Measurements from ENCODE around the gene TTPAL.

- TF ChIP-seq USF1 (CRISPR knock-in tag; IDR thresholded peaks at IDR 0.05) (no peak), TEAD1 (CRISPR knock-in tag; IDR thresholded peaks at IDR 0.05) (no peak), TEAD4 (CRISPR knock-in tag; IDR thresholded peaks at IDR 0.05) (no peak), IRF1 (CRISPR knock-in tag; IDR thresholded peaks at IDR 0.05) (no peak), ZNF263 (CRISPR knock-in tag; IDR thresholded peaks at IDR 0.05; ENCODE audit: low read depth) (no peak), ATF3 (CRISPR knock-in tag; conservative IDR thresholded peaks at IDR 0.05) (no peak), ZMAT4 (CRISPR knock-in tag; IDR thresholded peaks at IDR 0.05) (no peak), ZNF121 (CRISPR knock-in tag; IDR thresholded peaks at IDR 0.05) (no peak)
- TF ChIP-seq, protein P1, sequence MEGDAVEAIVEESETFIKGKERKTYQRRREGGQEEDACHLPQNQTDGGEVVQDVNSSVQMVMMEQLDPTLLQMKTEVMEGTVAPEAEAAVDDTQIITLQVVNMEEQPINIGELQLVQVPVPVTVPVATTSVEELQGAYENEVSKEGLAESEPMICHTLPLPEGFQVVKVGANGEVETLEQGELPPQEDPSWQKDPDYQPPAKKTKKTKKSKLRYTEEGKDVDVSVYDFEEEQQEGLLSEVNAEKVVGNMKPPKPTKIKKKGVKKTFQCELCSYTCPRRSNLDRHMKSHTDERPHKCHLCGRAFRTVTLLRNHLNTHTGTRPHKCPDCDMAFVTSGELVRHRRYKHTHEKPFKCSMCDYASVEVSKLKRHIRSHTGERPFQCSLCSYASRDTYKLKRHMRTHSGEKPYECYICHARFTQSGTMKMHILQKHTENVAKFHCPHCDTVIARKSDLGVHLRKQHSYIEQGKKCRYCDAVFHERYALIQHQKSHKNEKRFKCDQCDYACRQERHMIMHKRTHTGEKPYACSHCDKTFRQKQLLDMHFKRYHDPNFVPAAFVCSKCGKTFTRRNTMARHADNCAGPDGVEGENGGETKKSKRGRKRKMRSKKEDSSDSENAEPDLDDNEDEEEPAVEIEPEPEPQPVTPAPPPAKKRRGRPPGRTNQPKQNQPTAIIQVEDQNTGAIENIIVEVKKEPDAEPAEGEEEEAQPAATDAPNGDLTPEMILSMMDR (IDR thresholded peaks at IDR 0.05) = no peak
- TF ChIP-seq, protein P2, sequence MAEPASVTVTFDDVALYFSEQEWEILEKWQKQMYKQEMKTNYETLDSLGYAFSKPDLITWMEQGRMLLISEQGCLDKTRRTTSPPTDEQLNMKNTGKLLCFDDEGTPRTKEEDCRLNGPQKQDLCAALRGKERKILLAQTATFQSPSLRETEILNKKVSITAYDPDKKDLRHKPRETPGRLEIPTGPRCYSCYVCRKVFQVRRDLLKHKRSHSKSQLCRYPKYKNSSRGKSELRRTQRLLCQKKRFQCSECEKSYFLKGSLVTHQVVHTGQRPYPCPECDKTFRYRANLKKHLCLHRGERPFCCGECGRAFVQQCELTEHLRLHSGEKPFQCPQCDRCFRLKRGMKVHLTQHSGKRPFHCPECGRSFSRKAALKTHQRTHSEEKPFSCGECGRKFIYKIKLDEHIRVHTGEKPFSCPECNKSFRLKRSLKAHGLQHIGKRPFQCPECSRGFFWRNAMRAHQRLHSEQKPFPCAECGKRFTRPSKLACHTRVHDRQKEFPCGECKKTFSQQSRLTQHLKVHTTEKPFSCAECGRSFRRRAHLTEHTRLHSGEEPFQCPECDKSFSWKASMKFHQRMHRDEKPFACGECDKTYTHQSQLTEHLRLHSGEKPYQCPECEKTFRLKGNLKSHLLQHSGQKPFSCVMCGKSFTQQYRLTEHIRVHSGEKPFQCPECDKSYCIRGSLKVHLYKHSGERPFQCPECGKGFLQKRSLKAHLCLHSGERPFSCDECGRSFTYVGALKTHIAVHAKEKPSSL (CRISPR knock-in tag; conservative IDR thresholded peaks at IDR 0.05) = no peak
- TF ChIP-seq, protein P3, sequence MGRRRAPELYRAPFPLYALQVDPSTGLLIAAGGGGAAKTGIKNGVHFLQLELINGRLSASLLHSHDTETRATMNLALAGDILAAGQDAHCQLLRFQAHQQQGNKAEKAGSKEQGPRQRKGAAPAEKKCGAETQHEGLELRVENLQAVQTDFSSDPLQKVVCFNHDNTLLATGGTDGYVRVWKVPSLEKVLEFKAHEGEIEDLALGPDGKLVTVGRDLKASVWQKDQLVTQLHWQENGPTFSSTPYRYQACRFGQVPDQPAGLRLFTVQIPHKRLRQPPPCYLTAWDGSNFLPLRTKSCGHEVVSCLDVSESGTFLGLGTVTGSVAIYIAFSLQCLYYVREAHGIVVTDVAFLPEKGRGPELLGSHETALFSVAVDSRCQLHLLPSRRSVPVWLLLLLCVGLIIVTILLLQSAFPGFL (CRISPR knock-in tag; IDR thresholded peaks at IDR 0.05; ENCODE audit: borderline replicate concordance) = no peak
Observed at GRCh38 chr20:44464514-44464913, 11.2 kb upstream of the TTPAL start.
